ENCODE measurements around the gene TAF1D. TPM values are rescaled to one million over a fixed set of nuclear protein-coding genes. Genes with fewer than 3 reads are reported as not detected.

Gene TAF1D
- total and polyA plus RNA-seq, 2 donors (not counting 3 experiments of a cell fraction or from before 2014, with no cell fraction given) = 60.7 to 181 TPM

DNA sequence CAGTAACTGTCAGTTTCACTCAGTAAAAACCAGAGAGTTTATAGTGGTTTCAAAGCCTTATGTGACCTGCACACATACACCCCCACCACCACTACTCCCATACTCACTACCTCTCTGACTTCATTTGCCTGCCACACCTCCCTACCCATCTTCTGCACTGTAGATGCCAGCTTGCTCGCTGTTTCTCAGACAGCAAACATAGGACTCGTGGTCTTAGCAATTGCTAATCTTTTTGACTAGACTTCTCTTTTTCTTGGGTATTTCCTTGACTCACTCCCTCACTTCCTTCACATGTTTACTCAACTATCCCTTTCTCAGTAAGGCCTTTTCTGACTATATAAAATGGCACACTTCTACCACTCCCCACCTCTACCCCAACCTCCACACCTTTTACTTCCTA, 52.1 kb downstream of the TAF1D start:
- no peaks in the 10 kb centered on the region for H3K9me1 ChIP-seq (replicated peaks; ENCODE audit: control insufficient read depth, extremely low read depth, insufficient read depth, low read length)
- no peaks in the 10 kb centered on the region for H4K20me1 ChIP-seq (replicated peaks; ENCODE audit: control insufficient read depth, extremely low read depth, insufficient read depth, low read length)
- H3K36me3 ChIP-seq (ENCODE audit: control insufficient read depth in 2 of 2, extremely low read depth in 1 of 2, insufficient read depth in 2 of 2, low read length in 2 of 2) = peaks cover 12 to 18% of the 10 kb centered on the region in 2 experiments
- H3K4me3 ChIP-seq (replicated peaks in 1 of 3; ENCODE audit: insufficient read depth in 1 of 3, low read depth in 1 of 3, low read length in 3 of 3) = no peak overlapping the region
- no peak for TF ChIP-seq FOS (IDR thresholded peaks at IDR 0.05; ENCODE audit: borderline replicate concordance, insufficient read depth, low read length)
- TF ChIP-seq POLR2AphosphoS5 (IDR thresholded peaks at IDR 0.05; ENCODE audit: insufficient read depth, low read depth, low read length) = no peak
- no peak for TF ChIP-seq POLR2A (IDR thresholded peaks at IDR 0.05; ENCODE audit: low read depth, low read length)
- BruUV-seq (replicated peaks) = no TSS peak
- H3K9me3 ChIP-seq (replicated peaks; ENCODE audit: control insufficient read depth, insufficient read depth, low read length) = no peaks in the 10 kb centered on the region
- no peak overlapping the region for H3K27ac ChIP-seq (ENCODE audit: insufficient read depth, low read depth, low read length)
- FAIRE-seq (no peak), DNase-seq (ENCODE audit: low read depth, low spot score) (no peak)
- POLR2A ChIA-PET = no interaction called here
- no peak overlapping the region for H3K4me2 ChIP-seq (ENCODE audit: insufficient read depth, low read length)
- H3K79me2 ChIP-seq (ENCODE audit: control insufficient read depth, insufficient read depth, low read length) = no peaks in the 10 kb centered on the region
- dilution Hi-C loops (cut with MboI; ENCODE audit: extremely low pct_ligation_motif_present, low sequenced_read_pairs) = no loop called here
- H2AFZ ChIP-seq (ENCODE audit: low read depth, low read length) = no peak overlapping the region
- H3K27me3 ChIP-seq (ENCODE audit: control insufficient read depth in 2 of 2, insufficient read depth in 2 of 2, low read length in 2 of 2) = no peaks in the 10 kb centered on the region
- CTCF ChIA-PET = no interaction called here
- H3K9ac ChIP-seq (replicated peaks; ENCODE audit: extremely low read depth, insufficient read depth, low read length) = no peak overlapping the region
- H3K4me1 ChIP-seq (ENCODE audit: control insufficient read depth, extremely low read depth, insufficient read depth, low read length) = no peaks in the 10 kb centered on the region
- intact Hi-C loops (cut with micrococcal nuclease) = no loop called here

GRCh38 chr11:93686812-93687211, 54.5 kb downstream of the TAF1D start:
- CTCF ChIA-PET = no interaction called here
- POLR2A ChIA-PET = no interaction called here
- no peak overlapping the region for H3K27ac ChIP-seq (ENCODE audit: insufficient read depth, low read depth, low read length)

More at GRCh38 chr11:93686812-93687211, 54.5 kb downstream of the TAF1D start:
- H3K36me3 ChIP-seq (ENCODE audit: control insufficient read depth in 2 of 2, extremely low read depth in 1 of 2, insufficient read depth in 2 of 2, low read length in 2 of 2) = peaks cover 12 to 26% of the 10 kb centered on the region in 2 experiments
- no peak overlapping the region for H3K9ac ChIP-seq (replicated peaks; ENCODE audit: extremely low read depth, insufficient read depth, low read length)
- DNase-seq (ENCODE audit: low read depth, low spot score) (no peak), FAIRE-seq (no peak)
- H3K9me1 ChIP-seq (replicated peaks; ENCODE audit: control insufficient read depth, extremely low read depth, insufficient read depth, low read length) = no peaks in the 10 kb centered on the region
- H4K20me1 ChIP-seq (replicated peaks; ENCODE audit: control insufficient read depth, extremely low read depth, insufficient read depth, low read length) = no peaks in the 10 kb centered on the region
- no peaks in the 10 kb centered on the region for H3K79me2 ChIP-seq (ENCODE audit: control insufficient read depth, insufficient read depth, low read length)
- no peak overlapping the region for H3K4me3 ChIP-seq (replicated peaks in 1 of 3; ENCODE audit: insufficient read depth in 1 of 3, low read depth in 1 of 3, low read length in 3 of 3)
- no peak overlapping the region for H3K4me2 ChIP-seq (ENCODE audit: insufficient read depth, low read length)
- intact Hi-C loops (cut with micrococcal nuclease) (no loop called here), dilution Hi-C loops (cut with MboI; ENCODE audit: extremely low pct_ligation_motif_present, low sequenced_read_pairs) (no loop called here)
- TF ChIP-seq JUN (IDR thresholded peaks at IDR 0.05; ENCODE audit: borderline replicate concordance, insufficient read depth, insufficient read length, low read depth) = no peak
- no peak for TF ChIP-seq MYC (IDR thresholded peaks at IDR 0.05; ENCODE audit: low read depth, low read length)
- TF ChIP-seq FOS (IDR thresholded peaks at IDR 0.05; ENCODE audit: borderline replicate concordance, insufficient read depth, low read length) = no peak
- TF ChIP-seq EZH2 (IDR thresholded peaks at IDR 0.05; ENCODE audit: borderline replicate concordance, low read depth, low read length, severe bottlenecking) = no peak
- no peak for TF ChIP-seq MAX (IDR thresholded peaks at IDR 0.05; ENCODE audit: insufficient read depth, insufficient read length)
- TF ChIP-seq POLR2AphosphoS5 (IDR thresholded peaks at IDR 0.05; ENCODE audit: insufficient read depth, low read depth, low read length) = no peak
- no peak for TF ChIP-seq POLR2A (IDR thresholded peaks at IDR 0.05; ENCODE audit: low read depth, low read length)
- TF ChIP-seq GATA2 (IDR thresholded peaks at IDR 0.05; ENCODE audit: insufficient read depth, insufficient read length, low read depth, low read length) = no peak
- TF ChIP-seq CTCF (IDR thresholded peaks at IDR 0.05; ENCODE audit: extremely low read depth in 1 of 2, insufficient read depth in 1 of 2, low read depth in 1 of 2, low read length in 2 of 2) = no peak
- no peak overlapping the region for H2AFZ ChIP-seq (ENCODE audit: low read depth, low read length)
- no TSS peak for BruUV-seq (replicated peaks)
- no peaks in the 10 kb centered on the region for H3K4me1 ChIP-seq (ENCODE audit: control insufficient read depth, extremely low read depth, insufficient read depth, low read length)
- H3K27me3 ChIP-seq (ENCODE audit: control insufficient read depth in 2 of 2, insufficient read depth in 2 of 2, low read length in 2 of 2) = no peaks in the 10 kb centered on the region
- no peaks in the 10 kb centered on the region for H3K9me3 ChIP-seq (replicated peaks; ENCODE audit: control insufficient read depth, insufficient read depth, low read length)
